GM19193 (cell line): Measurements from ENCODE around the gene SMIM27.

Experiments
- POLR2A ChIP-seq: IDR thresholded peaks from 4 replicates; pipeline ENCODE4 v1.6.1; 2011; ENCODE audit not compliant: insufficient read depth, insufficient read length; ENCODE audit errors: extremely low read depth

Gene SMIM27

DNA sequence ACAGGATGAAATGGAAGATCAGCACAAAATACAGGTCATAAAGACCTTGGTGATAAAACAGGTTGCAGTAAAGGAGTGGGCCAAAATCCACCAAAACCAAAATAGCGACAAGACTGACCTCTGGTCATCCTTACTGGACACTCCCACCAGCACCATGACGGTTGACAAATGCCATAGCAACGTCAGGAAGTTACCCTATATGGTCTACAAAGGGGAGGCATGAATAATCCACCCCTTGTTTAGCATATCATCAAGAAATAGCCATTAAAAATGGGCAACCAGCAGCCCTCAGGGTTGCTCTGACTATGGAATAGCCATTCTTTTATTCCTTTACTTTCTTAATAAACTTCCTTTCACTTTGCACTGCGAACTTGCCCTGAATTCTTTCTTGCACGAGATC is 26.8 kb downstream of the SMIM27 start:
- TF ChIP-seq POLR2A, result no peak

DNA sequence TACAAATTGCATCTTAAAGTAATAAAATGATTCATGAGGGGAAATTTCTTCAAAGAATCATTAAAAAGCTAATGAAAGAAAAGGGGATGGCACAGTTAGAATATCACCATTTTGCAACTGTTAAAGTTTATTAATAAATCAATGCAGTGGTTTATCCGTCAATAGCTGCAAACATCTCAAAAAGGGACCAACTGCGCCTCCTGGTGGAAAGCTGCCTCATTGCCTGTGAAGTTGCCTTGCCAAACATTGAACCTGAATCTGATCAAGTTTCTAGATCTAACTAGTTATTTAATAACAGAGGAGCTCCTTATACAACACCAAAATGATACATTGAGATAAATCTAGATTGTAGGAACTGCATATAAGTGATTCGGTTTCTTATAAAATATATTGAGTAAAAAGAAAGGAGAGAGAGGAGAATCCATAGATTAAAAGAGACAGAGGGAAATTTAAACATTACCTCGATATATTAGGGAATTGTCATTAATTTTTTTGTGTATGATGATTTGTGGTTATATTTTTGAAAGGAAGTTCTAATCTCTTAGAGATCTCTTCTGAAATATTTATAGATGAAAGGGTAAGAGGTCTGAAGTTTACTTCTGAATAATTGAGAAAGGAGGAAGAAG is 27.7 kb downstream of the SMIM27 start:
- TF ChIP-seq POLR2A, result no peak

DNA sequence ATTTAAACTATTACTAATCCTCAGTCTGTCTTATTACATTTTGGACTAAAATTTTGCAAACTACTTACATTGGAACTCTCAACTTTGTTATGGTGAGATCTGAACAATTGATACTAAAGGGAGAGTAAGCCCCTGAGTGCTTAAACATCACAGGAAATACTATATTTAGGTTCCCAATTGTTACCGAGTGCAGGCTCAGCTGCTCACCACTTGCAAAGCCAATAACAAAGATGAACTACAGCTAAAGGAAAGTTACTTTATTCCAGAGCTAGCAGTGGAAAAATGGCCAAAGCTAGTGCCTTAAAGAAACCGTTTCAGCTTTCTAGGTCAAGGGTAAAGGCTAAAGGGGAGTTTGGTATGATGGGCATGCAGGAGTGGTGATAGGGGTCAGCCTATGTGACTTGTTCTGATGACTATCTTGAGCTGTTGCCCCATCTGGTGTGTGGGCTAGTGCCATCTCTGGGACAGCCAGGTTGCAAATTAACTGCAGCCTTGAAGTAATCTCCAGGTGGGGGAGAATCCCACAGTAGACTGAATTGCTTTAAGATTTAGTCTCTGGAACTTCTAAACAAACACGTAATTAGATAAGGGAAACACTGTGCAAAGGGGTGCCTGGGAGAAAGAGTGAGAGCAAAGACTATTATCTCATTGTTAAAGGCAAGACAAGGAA is 28.6 kb downstream of the SMIM27 start:
- no peak for TF ChIP-seq POLR2A

DNA sequence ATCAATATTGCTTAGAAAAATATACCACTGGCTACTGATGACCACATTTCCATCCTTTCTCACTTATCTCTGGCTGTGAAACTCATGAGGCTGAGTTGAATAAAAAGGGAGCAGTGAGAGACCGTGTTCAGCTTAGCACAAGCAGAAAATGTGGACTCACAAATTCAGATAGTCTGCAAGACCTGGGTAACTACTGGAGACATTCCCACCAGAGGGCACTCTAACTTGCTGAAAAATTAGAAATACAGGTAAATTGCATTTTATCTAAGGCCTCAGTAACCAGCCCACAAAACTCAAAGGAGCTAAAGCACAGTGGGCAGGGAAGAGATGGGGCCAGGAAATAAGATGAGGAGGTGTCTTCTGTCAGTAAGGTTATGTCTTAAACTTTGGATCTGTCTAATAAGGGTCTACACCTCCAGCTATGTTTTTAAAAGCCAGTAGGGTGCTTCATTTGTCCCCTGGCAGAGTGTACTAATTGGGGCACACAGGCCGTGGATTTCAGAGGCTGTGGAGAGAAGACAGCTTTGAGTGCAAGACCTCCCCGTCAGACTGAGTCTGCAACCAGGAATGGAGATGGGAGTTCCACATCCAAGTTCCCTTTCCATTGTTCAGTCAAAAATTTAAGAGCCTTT is 29.5 kb downstream of the SMIM27 start:
- no peak for TF ChIP-seq POLR2A

DNA sequence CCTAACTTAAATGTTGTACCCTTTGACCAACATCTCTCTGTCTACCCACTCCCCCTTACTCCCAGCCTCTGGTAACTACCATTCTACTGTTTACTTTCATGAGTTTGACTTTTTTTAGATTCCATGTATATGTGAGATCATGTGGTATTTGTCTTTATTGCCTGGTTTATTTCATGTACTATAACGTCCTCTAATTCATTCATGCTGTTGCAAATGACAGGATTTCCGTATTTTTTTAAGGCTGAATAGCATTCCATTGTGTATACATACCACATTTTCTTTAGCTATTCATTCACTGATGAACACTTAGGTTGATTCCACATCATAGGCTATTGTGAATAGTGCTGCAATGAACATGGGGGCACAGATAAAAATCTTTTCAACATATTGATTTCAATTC is 32.7 kb downstream of the SMIM27 start:
- TF ChIP-seq POLR2A, result no peak

DNA sequence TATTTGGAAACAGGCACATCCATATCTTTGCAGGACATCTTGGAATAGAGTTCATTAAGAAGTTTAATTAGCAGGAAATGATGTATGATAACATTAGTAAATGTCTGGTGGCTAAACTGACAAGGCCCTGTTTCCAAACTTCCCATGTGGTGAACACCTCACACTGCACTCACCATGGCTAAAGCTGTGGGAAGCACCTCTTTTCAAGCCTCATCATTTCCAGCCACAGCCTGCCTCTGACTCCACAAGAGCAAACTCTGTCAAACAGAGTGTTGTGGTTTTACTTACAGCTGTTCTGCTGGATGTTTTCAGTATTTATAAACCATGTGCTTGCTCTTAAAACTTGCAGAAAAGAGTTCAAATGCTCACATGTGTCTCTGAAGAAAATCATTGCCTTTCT is 35.8 kb downstream of the SMIM27 start:
- no peak for TF ChIP-seq POLR2A

DNA sequence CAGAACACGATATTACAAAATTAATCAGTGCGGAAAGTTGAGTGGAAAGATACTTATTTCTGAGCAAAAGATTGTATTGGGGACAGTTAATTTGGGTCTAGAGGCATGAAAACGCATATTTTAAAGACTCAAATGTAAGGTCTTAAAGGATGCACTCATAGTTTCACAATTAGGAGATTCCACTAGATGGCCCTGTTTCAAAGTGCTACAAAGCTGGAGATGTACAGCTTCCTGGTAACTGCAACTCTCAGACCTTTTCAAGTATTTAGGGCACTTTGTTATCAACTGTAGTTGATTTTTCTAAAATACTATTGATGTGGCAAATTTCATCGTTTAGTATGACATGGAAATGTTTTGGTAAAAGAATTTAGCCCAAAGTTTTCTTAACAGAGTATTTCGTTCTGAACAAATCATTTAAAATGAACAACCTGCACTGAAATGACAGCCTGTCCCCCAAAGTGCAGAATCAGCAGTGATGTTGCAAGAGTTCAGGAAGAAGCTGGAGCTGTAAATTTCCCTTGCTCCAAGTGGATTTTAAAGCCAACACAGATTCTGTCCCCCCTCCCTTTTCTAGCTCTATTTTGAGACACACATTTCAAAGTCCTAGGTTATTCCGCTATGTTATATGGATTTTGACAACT is 37.1 kb downstream of the SMIM27 start:
- TF ChIP-seq POLR2A, result no peak

DNA sequence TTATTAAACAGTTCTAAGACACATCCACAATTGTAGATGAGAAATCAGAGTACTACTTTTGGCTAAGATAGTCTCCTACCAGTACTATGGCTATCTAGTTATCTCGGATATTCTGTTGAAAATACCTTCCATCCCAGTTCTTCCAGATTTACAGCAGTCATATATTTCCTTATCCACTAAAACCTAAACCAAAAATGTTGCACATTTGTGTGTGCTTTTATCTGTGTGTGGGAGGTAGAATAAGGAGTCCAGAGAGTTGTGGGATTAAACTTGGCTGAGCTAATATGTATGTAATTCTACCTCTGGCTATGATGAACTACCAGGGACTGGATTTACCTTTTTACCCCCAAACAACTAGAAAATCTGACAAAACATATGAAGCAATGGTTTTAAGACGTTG is 38.3 kb downstream of the SMIM27 start:
- no peak for TF ChIP-seq POLR2A

DNA sequence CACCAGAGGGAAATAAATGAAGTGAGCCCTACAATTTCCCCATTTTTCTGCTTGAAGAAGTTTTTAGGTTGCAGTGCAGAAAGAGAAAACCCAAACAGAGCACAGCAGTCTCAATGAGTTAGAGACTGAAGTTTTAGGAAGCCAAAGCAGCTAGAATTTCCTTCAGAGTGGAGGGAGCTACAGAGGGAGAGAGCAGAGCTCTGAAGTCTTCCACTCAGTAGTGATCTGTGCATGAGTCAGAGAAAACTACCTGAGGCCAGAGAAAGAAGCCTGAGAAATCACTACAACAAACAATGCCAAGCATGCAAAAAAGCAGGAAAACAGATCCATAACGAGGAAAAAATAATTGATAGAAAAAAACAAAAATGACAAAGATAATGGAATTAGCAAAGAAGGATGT is 38.8 kb downstream of the SMIM27 start:
- TF ChIP-seq POLR2A, result no peak

DNA sequence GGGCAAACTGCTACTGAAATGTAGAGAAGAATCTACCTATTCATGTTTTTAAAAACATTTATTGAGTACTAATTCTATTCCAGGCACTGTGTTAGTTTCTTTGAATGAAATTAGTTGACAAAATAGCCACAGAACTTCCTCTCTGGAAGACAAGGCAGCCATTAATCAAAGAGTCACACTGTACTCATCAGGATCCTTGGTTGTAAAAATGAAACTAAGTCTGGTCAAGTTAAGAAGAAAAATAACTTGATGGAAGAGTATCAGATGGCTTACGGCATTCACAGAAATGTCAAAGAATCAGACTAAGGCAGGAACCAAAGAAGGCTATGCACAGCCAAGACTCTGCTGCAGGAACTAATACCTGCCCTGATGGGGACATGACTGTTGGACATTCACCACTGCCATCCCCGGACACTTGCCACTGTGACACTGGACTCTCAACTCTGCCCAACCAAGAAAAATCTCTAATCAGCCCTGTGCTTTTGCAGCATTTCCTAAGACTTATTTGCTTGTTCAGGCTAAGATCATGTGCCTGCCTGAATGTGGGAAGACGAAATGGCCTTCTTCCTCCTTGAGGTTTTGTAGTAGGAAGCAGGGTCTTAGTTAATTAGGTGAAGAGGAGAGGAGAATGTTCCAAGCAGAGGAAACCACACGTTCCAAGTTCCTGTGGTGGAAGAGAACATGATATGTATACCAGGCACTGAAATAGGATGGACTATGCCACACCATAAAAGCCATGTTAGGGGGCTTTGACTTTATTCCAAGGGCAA is 44.2 kb downstream of the SMIM27 start:
- no peak for TF ChIP-seq POLR2A

DNA sequence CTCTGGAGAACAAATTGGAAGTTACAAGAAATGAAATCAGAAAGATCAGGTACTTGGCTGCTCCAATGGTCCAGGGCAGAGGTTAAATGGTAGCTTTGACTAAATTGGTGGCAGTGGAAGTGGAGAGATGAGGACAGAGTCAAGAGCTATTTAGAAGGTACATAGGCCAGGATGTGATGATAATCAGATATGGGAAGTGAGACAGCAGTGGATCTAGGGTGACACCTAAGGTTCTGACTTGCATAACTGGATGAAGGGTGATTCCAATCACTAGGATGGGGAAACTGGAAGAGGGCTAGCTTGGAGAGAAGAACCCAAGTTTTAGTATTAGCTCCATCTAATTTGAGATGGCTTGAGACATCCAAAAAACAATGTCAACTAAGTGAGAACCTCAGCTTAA is 44.8 kb downstream of the SMIM27 start:
- no peak for TF ChIP-seq POLR2A
